NCI-H226 (cell line): ENCODE data around the gene PCK2.
"Not testable (repeated sequence)": the region's sequence is repeated elsewhere in the genome, so short reads cannot be mapped to it uniquely, and the experiment has no call there.

Source experiments
- DNase-seq: peaks from one replicate; pipeline ENCODE4 v3.0.0-alpha.2; 2015

Gene PCK2

GRCh38 chr14:24093901-24094840 lies at the start of gene PCK2:
Gene PCK2 (plus strand): TSS chr14:24094311. CDS start chr14:24094406, 95 bp downstream.
- DNase-seq = peak; percentile 89

GRCh38 chr14:24049002-24049401 lies 45.1 kb upstream of the PCK2 start:
- DNase-seq = not testable (repeated sequence)

DNA sequence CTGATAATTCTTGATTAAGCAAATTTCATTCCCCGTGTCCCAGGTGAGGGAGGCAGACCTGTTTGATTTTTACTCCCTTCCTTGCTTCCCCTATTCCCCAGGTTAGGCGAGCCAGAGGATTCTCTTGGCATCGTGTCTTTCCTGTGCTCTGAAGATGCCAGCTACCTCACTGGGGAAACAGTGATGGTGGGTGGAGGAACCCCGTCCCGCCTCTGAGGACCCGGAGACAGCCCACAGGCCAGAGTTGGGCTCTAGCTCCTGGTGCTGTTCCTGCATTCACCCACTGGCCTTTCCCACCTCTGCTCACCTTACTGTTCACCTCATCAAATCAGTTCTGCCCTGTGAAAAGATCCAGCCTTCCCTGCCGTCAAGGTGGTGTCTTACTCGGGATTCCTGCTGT lies 43.4 kb upstream of the PCK2 start:
- not testable (repeated sequence) for DNase-seq

- no peak for DNase-seq
Measured at GRCh38 chr14:24051176-24051788, 42.8 kb upstream of the PCK2 start.

- peak; percentile 43 for DNase-seq
Measured at GRCh38 chr14:24051789-24052655, 42.1 kb upstream of the PCK2 start, which contains the start of gene CARMIL3. Gene CARMIL3 (plus strand): TSS chr14:24052009. CDS start chr14:24052154, 145 bp downstream.

GRCh38 chr14:24052656-24053547 lies 41.2 kb upstream of the PCK2 start:
- no peak for DNase-seq

DNA sequence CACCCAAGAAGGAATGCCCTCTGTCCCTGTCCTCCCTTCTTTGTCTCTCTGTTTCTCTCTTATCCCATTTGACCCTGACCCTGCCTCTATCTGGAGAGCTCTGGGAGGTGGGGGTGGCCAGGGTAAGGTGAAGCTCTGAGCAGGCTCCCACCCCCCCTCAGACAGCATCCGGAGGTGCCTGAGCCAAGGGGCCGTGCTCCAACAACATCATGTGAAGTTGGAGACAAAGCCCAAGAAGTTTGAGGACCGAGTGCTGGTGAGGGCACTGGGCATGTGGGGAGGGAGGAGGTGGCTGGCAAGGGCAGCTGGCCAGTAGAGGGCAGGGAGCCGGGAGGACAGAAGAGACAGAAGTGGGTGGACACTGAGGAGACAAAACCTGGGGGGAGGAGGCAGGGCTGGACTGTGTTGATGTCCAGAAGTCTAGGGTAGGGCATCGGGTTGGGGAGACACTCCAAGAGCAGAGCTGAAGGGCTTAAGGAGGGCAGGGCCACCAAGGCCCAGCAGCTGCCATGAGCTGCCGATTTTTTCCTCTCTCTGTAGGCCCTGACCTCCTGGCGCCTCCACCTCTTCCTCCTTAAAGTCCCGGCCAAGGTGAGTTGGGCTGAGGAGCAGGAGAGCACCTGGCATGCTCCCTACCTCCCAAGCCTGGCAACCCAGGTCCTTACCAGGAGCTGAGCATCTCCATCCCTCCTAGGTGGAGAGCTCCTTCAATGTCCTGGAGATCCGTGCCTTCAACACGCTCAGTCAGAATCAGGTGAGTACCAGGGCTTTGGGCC lies 40.4 kb upstream of the PCK2 start:
- DNase-seq = no peak

GRCh38 chr14:24054324-24054641 lies 39.8 kb upstream of the PCK2 start:
- DNase-seq = no peak

DNA sequence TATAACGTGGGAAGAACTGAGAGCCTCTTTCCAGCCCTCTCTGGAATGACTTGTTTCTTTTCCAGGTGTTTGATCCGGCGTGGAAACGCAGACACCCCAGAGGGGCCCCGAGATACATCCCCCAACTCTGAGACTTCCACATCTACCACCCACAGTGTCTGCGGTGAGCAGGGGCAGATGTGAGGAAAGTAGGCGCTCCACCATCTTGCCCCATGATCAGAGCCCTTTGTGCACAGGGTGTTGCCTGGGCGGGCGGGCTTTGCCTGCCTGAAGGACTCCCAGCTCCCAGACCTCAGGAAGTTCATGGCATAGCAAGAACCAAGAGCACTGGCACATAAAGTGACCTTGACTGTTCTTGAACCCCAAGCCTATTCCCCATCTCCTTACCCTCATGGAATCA lies 39.5 kb upstream of the PCK2 start:
- DNase-seq = no peak

DNA sequence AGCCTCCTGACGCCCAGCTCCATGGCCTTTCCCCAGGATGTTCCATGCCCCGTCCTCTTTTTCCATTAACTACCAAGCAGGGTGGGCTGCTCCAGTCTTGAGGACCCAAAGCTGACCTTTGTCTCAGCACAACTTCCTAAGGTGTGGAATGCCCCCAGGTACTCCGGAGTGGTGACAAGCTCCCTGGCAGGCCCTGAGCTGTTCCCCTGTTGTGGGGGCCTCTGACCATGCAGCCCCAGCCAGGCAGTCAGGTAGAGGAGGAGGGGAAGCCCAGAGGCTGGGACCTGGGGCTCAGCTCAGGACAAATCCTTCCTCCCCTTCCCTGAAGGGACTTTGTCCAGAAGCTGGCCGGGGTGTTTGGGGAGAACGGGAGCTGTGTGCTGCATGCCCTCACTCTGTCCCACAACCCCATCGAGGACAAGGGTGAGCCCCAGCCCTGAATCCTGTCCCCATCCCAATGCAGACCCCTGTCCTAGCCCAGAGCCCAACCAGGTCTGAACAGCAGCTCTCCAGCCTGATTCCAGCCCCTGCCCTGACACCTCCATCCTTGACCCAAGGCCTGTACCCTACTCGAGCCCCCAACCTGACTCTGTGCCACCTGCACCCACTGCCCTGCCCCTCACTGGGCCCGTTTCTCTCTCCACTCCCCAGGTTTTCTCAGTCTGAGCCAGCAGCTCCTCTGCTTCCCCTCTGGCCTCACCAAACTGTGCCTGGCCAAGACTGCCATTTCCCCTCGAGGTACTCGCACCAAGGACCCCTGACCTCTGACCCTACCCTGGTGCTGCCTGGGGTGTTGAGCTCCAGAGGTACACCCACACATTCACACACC lies 37.9 kb upstream of the PCK2 start:
- no peak for DNase-seq

DNA sequence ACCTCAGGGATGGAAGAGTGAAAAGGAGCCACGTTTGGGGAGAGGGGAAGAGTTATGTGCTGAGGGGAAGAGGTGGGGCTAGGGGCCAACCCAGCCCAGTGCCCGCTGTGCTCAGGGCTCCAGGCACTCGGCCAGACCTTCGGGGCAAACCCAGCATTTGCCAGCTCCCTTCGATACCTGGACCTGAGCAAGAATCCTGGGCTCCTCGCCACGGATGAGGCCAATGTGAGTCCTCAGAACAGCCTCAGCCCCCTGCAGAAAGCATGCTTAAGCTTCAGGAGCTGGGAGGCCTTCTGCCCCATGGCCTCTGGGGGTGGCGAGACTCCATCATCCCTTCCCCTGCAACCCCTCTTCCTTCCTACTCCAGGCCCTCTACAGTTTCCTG lies 37.3 kb upstream of the PCK2 start:
- DNase-seq = no peak

GRCh38 chr14:24057271-24057670 lies 36.8 kb upstream of the PCK2 start:
- no peak for DNase-seq

- DNase-seq = no peak
Measured at GRCh38 chr14:24057867-24058259, 36.2 kb upstream of the PCK2 start.

DNA sequence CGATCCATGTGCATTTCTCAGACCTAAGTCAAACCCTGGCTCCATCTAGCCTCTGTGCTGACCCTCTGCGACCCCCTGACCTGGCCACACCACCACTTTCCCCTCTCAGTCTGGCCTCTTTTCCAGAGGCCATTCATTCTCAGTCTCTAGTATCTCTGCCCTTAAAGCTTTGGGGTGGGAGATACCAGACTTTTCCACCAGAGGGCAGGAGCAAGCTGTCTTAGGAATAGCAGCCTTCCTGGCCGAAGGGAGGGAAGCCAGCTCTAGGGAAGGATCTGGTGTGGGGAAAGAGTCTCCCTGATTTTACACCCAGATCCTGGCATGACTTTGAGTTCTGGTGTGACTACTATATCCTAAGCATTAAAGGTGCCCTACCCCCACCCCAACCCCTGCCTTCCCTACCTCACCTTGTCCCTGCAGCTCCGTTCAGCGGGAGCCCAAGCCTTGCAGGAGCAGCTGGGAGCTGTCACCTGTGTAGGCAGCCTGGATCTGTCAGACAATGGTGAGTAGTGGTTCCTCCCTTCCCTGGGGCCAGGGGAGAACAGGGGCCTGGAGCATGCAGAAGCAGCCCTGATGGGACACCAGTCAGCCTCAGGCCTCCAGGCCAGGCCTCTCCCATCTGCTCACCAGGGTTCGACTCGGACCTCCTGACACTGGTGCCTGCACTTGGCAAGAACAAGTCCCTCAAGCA lies 35.7 kb upstream of the PCK2 start:
- DNase-seq = peak; percentile 39

DNA sequence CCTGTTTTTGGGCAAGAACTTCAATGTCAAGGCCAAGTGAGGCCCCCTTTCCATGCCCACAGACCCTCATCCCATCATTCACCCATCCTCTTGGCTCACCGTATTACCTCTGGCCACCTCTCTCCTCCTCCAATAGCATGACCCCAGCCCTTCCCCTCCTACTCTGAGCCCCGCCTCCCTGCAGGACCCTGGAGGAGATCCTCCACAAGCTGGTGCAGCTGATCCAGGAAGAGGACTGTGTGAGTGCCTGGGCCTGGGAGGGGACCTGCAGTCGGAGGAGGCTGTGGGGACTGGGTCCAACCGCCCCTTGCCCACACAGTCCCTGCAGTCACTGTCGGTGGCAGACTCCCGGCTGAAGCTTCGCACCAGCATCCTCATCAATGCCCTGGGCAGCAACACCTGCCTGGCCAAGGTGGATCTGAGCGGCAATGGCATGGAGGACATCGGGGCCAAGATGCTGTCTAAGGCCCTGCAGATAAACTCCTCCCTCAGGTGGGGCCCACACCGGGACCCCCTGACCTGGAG lies 35.1 kb upstream of the PCK2 start:
- DNase-seq = no peak

GRCh38 chr14:24059841-24060388 lies 34.2 kb upstream of the PCK2 start:
- no peak for DNase-seq

DNA sequence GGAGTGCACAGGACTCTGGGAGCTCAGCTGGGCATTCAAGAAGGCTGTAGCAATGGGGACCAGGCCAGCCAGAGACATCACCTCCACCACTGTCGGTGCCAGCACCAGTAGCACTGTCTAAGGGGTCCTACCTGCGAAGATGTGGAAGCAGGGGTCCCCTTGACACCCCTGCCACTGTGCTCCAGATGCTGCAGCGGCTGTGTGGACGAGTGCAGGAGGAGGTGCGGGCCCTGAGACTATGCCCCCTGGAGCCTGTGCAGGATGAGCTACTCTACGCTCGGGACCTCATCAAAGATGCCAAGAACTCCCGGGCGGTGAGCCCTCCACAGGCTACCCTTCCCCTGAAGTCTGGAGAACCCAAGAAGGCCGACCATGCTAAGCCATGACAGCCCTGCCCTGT lies 33.7 kb upstream of the PCK2 start:
- no peak for DNase-seq

GRCh38 chr14:24060984-24061913 lies 32.9 kb upstream of the PCK2 start:
- no peak for DNase-seq
